Motor neuron (in vitro differentiated cells): ENCODE data around the gene FRMPD1. TPM values are rescaled to one million over a fixed set of nuclear protein-coding genes. Genes with fewer than 3 reads are reported as not detected.

Source experiments
- ATAC-seq, 8 experiments: fragments of 200-7000 bp; cut with Tn5 transposase; replicated peaks in 6 of 8; 2 replicates each; pipeline ENCODE4 v1.8.0; 2021; ENCODE audit warnings: mild to moderate bottlenecking in 8 of 8, moderate library complexity in 8 of 8
- H3K27ac ChIP-seq, 2 donors: fragments of 250-450 bp; sonication (Bioruptor Pico); 2 replicates each; pipeline ENCODE4 v1.9.0; 2021; ENCODE audit warnings: antibody characterized with exemption in 2 of 2, mild to moderate bottlenecking in 2 of 2, moderate library complexity in 1 of 2
- H3K4me1 ChIP-seq, 2 donors: fragments of 250-450 bp; sonication (Bioruptor Pico); replicated peaks in 1 of 2; 2 replicates each; pipeline ENCODE4 v1.6.1; 2021; ENCODE audit warnings: antibody characterized with exemption in 2 of 2, mild to moderate bottlenecking in 2 of 2, moderate library complexity in 1 of 2
- H3K4me3 ChIP-seq, 5 donors: fragments of 250-450 bp; sonication (Bioruptor Pico); 2 replicates each; pipeline ENCODE4 v1.9.0; 2021; ENCODE audit warnings: antibody characterized with exemption in 5 of 5, mild to moderate bottlenecking in 5 of 5, moderate library complexity in 4 of 5
- WGBS, 10 experiments: fragments of 450-650 bp; shearing (Covaris generic); methylation state at CpG; one replicate each; pipeline ENCODE4 v1.0.0; 2022; 5-methylcytosine and 5-hydroxymethylcytosine counted together
- in situ Hi-C, 9 experiments: fragments of 400-800 bp; cut with MboI; loops; one replicate each; pipeline ENCODE4 v1.15.0; 2021; ENCODE audit warnings: low sequenced_read_pairs in 9 of 9, low pct_unique_long_range_greater_than_20kb in 2 of 9; ENCODE audit not compliant: unreplicated experiment in 9 of 9
- total RNA-seq, 8 experiments: library from RNA; unstranded; fragments of 300-600 nt; gene quantifications; 2 replicates each; pipeline versions ENCODE4 v1.2.3 to v1.2.4, GENCODE V29; 2022

Gene FRMPD1
- total RNA-seq, 8 experiments from 2014 or later: 0.09 to 4.1 (median 0.34) TPM

DNA sequence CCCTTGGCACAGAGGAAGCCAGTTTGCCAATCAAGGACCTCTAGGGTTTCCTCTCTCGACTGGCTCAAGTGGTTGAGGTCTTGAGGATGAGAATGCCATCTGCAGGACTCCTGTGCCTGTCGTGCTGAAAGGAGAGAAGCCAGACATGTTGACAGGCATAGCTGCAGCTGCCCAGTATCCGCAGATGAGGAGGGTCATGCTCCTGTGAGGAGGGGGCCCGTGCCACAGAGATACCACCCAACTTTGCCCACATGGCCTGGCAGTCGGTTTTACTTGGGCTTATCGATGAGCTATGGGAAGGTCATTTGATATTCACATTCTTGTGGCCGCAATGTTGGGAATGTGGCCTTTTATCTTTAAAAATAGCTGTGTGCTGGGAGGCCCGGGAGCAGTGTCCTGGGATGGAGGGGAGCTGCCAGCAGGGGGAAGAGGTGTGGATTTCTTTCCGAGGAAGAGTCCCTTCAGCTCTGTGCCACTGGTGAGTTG lies 17.4 kb downstream of the FRMPD1 start:
- 4 to 39% (median 20%) methylated on average over 2 to 5 of the region's 9 CpGs; no CpG with 5 or more reads in 3 of the 10 experiments for WGBS, 10 experiments
- ATAC-seq: peak in 5 of 8 experiments; percentile 25 to 81 (median 28)
- no peak overlapping the region for H3K4me3 ChIP-seq
- H3K27ac ChIP-seq: no peak overlapping the region
- H3K4me1 ChIP-seq: no peaks in the 10 kb centered on the region
- in situ Hi-C loops: no loop called here

DNA sequence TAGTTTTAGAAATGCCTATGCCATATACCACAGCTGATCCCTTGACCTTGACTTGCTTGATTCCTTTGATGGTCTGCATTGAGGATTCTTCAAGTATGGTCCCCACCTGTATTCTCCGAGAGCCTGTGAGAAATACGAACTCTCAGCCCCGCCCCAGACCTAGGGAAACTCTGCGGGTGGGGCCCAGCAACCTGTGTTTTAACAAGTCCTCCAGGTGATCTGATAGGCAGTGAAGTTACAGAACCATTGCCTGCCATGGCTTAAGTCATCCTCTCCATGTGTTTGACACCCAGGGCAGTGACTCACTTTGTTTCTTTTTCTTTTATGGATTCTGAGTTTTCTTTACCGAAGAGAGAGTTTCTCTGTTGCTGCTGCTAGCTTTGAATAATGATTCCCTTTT lies 18.5 kb downstream of the FRMPD1 start:
- Histone ChIP-seq H3K4me1 (no peaks in the 10 kb centered on the region), H3K4me3 (no peak overlapping the region), H3K27ac (no peak overlapping the region)
- 39 to 100% (median 79%) methylated on average over 1 to 4 of the region's 5 CpGs; no CpG with 5 or more reads in 3 of the 10 experiments for WGBS, 10 experiments
- in situ Hi-C loops: no loop called here
- ATAC-seq: peak in 2 of 8 experiments; percentile 33 to 37

DNA sequence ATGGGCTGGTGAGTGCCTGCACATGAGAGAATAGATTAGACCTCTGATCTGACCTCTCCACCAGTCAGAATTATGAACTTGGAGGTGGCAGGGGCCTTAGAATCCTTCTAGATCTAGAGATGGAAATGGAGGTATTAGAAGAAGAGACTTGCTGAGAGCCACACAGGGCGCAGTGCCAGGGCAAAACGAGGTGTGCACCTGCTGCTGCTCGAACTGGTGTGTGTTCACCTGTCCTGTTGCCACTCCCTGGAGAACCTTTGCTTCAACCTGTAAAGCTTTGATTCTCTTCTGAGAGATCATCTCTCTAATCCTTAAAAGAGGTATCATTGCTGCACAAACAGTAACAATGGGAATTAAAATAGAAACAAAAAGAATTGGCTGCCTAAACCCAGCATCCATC lies 24.9 kb downstream of the FRMPD1 start:
- ATAC-seq: no peak
- 10 to 82% (median 49%) methylated on average over 1 to 3 of the region's 3 CpGs; no CpG with 5 or more reads in 4 of the 10 experiments for WGBS, 10 experiments
- in situ Hi-C loops: loop anchor here in 1 of 9 experiments (10.0 kb wide), 1 partner anchor 59 kb away; no protein-coding TSS in a partner anchor
- Histone ChIP-seq H3K27ac (no peak overlapping the region), H3K4me1 (no peaks in the 10 kb centered on the region), H3K4me3 (no peak overlapping the region)

DNA sequence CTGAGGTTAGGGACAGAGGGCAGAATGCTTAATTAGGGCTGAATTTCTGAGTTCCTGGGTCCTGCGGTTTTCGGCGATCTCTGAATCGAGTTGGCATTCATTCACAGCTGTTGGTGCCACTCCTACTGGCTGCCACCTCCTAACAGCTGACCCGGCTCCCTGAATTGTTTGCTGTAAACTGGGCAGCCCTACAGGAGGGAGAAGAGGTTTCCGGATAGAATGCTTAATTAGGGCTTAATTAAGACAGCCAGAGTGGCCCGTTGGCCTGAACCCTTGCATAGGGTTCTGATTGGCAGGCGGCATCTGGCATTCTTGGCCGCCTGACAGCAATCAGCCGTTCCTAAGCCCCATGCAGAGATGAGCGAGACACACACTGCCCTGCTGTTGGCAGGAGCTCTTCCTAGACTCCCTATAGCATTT lies 25.7 kb downstream of the FRMPD1 start:
- peak in 4 of 8 experiments; percentile 32 to 74 (median 72) for ATAC-seq
- in situ Hi-C loops: loop anchor here in 1 of 9 experiments (10.0 kb wide), 1 partner anchor 58 kb away; no protein-coding TSS in a partner anchor
- 5 to 96% (median 40%) methylated on average over 1 to 8 of the region's 11 CpGs; no CpG with 5 or more reads in 3 of the 10 experiments for WGBS, 10 experiments

DNA sequence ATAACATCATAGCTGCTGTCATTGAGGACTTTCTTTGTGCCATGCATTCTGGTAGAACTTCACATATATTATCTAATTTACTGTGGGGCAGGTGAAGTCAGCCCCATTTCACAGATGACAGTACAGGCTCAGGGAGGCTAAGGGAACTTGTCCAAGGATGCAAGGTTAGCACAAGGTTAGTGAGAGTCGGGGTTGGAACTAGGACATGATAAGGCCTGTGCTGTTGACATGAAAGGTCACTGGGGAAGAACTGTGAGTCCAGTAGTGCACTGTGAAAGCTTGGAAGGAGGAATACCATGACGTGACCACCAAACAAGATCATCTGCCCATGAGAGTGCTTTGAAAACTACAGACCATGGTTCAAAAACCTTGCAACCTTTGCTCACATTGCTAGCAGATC lies 26.7 kb downstream of the FRMPD1 start:
- H3K4me1 ChIP-seq: no peaks in the 10 kb centered on the region
- H3K4me3 ChIP-seq: no peak overlapping the region
- ATAC-seq: no peak
- WGBS, 10 experiments: 22 to 100% (median 54%) methylated on average over 1 to 2 of the region's 2 CpGs; no CpG with 5 or more reads in 2 of the 10 experiments
- H3K27ac ChIP-seq: no peak overlapping the region
- in situ Hi-C loops: loop anchor here in 1 of 9 experiments (10.0 kb wide), 1 partner anchor 57 kb away; no protein-coding TSS in a partner anchor

More for the DNA sequence above, 25.7 kb downstream of the FRMPD1 start:
- H3K4me1 ChIP-seq: no peaks in the 10 kb centered on the region
- H3K27ac ChIP-seq: no peak overlapping the region
- no peak overlapping the region for H3K4me3 ChIP-seq

DNA sequence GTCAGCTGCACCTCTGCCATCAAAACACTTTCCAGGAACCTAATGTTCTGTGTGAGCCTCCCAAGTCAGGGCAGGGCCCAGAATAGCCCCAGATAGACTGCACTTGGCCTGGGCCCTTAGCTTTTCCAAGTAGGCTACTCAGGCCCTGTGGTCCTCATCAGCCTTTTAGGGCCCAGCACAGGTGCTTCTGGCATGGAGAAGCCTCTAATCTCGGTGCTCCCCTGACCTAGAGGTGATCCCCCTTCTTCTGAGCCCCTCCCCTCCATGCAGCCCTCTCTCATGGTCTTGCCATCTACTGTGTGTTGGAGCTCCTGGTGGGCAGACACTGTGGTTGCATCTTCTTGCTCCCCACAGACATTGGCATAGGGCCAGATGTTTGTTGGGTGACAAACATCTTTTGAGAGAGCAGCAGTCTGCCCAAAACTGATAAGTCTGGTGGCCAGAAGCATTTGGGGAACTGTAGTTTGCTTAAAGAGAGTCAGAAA lies 28.1 kb downstream of the FRMPD1 start:
- no peak overlapping the region for H3K27ac ChIP-seq
- no peaks in the 10 kb centered on the region for H3K4me1 ChIP-seq
- 29% methylated on average over 1 of the region's 1 CpG; no CpG with 5 or more reads in 9 of the 10 experiments for WGBS, 10 experiments
- in situ Hi-C loops: loop anchor here in 1 of 9 experiments (10.0 kb wide), 1 partner anchor 56 kb away; no protein-coding TSS in a partner anchor
- ATAC-seq: no peak
- no peak overlapping the region for H3K4me3 ChIP-seq

DNA sequence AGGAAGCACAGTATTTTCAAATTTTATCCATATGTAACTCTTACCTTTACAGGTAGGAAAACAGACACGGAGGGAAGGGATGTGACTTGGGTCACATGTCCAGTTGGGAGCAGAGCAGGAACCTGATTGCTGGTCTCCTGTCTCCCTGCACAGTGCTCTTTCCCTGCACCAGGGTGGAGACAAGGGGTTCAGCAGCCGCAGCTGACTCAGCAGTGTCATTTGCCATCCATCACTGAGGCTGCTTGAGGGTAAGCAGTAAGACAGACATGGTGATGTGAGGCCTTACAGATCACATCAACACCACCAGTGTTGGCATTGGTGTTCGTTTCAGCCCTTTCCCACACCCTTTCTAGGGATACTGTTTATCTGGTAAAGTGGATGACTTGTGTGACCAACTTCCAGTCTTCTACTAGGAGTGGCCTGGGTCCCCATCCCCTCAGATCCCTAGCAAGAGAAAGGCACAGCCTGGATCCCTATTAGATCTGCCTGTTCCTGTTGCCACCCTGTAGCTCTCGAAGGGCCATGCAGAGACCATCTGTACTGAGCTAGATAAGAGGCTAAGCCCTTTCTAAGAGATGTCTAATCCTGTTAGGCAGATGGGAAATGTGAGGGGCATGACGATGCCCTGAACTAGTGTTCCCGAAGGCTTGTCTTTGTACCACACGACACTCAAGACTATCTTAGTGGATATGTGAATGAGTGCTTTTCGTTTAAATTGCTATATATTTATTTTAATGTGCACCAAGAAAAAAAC lies 29.1 kb downstream of the FRMPD1 start:
- no peak for ATAC-seq
- Histone ChIP-seq H3K4me1 (no peaks in the 10 kb centered on the region), H3K4me3 (no peak overlapping the region), H3K27ac (no peak overlapping the region)
- in situ Hi-C loops: loop anchor here in 1 of 9 experiments (10.0 kb wide), 1 partner anchor 55 kb away; no protein-coding TSS in a partner anchor
- 35 to 90% (median 58%) methylated on average over 1 to 4 of the region's 8 CpGs; no CpG with 5 or more reads in 2 of the 10 experiments for WGBS, 10 experiments

DNA sequence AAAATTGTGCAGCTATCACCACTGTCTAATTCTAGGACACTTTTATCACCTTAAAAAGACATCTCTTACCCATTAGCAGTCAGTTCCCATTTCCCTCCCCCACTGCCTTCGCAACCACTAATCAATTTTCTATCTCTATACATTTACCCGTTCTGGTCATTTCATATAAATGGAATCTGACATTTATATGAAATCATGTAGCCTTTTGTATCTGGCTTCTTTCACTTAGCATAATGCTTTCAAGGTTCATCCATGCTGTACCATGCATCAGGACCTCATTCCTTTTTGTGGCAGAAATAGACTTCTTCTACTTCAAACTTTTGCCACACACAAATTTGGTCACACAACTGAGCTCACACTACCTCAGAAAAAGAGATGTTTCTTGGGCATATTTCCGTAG lies 32.2 kb downstream of the FRMPD1 start:
- Histone ChIP-seq H3K4me3 (no peak overlapping the region), H3K27ac (no peak overlapping the region), H3K4me1 (no peaks in the 10 kb centered on the region)
- WGBS, 10 experiments: 24 to 96% (median 77%) methylated on average over 2 to 3 of the region's 3 CpGs; no CpG with 5 or more reads in 1 of the 10 experiments
- no peak for ATAC-seq
- in situ Hi-C loops: no loop called here

DNA sequence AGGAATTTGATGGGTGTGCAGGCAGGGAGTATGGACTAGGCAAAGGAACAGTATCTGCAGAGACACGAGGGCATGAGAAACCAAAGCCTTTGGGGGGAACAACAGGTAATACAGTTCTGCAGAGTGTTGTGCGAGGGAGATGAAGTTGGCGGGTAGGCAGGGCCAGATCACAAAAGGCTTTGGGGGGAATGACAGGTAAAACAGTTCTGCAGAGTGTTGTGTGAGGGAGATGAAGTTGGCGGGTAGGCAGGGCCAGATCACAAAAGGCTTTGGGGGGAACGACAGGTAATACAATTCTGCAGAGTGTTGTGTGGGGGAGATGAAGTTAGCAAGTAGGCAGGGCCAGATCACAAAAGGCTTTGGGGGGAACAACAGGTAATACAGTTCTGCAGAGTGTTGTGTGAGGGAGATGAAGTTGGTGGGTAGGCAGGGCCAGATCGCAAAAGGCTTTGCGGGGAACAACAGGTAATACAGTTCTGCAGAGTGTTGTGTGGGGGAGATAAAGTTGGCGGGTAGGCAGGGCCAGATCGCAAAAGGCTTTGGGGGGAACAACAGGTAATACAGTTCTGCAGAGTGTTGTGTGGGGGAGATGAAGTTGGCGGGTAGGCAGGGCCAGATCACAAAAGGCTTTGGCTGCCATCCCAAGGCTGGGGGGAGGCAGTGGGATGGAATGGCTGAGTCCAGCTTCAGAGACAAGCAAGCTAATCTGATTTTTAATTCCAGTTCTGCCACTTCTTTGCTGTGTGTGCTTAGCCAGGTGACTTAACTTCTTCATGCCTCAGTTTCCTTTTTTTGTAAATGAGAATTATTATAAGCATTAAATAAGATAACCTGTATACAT lies 33.0 kb downstream of the FRMPD1 start:
- in situ Hi-C loops: no loop called here
- 20 to 94% (median 72%) methylated on average over 1 to 5 of the region's 10 CpGs; no CpG with 5 or more reads in 2 of the 10 experiments for WGBS, 10 experiments
- no peak overlapping the region for H3K27ac ChIP-seq
- H3K4me3 ChIP-seq: no peak overlapping the region
- ATAC-seq: no peak
- H3K4me1 ChIP-seq: no peaks in the 10 kb centered on the region

DNA sequence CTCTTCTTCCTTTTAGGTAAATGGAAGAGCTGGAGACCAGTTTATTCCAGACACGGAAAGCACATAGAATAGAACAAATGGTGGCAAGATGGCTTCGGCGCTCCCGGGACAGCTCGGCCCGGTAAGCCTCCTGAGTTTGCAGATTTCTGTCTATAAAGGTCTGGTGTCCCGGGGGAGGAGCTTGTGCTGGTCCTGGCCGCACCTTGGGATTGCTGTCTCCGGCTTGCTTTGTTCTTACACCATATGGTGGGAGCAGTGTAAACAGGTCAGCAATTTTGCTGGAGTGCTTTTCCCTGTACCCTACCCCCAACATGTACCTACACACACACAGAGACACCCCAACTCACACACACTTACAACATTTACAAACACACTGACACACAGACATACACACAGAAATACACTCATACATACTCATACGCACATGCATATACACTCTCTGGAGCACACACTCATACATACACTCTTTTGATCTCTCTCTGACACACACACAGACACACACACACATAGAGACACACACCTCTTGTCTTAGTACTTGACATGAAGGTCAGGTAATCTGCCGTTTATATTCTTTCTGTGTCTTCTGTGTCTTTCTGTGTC lies 42.0 kb downstream of the FRMPD1 start:
- Histone ChIP-seq H3K4me1 (no peaks in the 10 kb centered on the region), H3K27ac (no peak overlapping the region), H3K4me3 (no peak overlapping the region)
- WGBS, 10 experiments: 26 to 90% (median 69%) methylated on average over 1 to 10 of the region's 11 CpGs; no CpG with 5 or more reads in 1 of the 10 experiments
- in situ Hi-C loops: no loop called here
- peak in 1 of 8 experiments; percentile 16 for ATAC-seq

DNA sequence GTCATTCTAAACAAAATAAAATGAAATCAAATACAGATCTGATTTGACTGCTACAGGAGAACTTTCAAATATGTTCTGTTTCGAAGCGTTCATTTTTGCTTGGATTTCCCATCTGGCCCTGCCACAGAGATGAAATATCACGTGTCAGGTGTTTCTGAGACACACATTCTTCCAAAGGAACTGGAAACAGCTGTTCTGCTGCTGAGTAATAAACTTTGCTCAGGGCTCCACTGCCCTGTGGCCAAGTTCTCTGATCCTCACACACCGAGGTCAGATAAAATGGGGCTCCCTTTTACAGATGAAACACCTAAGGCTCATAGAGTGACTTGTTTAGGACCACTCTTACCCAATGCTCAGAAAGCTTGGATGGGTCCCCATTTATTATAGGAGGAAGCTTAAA lies 42.5 kb downstream of the FRMPD1 start:
- in situ Hi-C loops: no loop called here
- H3K4me1 ChIP-seq: no peaks in the 10 kb centered on the region
- no peak overlapping the region for H3K27ac ChIP-seq
- 0 to 100% (median 68%) methylated on average over 1 to 4 of the region's 4 CpGs for WGBS, 10 experiments
- no peak overlapping the region for H3K4me3 ChIP-seq
- ATAC-seq: peak in 2 of 8 experiments; percentile 59

DNA sequence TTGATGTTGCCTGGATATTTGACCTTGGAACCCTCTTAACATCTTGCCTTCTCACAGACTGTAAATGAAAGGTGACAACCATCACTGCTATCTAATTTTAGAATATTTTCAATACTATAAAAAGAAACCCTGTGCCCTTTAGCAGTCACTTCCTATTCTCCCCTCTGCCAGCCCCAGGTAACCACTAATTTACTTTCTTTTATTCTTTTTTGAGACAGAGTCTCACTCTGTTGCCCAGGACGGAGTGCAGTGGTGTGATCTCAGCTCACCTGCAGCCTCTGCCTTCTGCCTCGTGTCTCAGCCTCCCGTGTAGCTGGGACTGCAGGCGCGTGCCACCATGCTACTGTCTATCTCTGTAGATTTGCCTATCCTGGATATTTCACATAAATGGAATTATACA lies 43.6 kb downstream of the FRMPD1 start:
- H3K4me1 ChIP-seq: no peaks in the 10 kb centered on the region
- no peak overlapping the region for H3K27ac ChIP-seq
- no peak for ATAC-seq
- H3K4me3 ChIP-seq: no peak overlapping the region
- in situ Hi-C loops: no loop called here
- WGBS, 10 experiments: 0 to 100% (median 89%) methylated on average over 1 to 5 of the region's 5 CpGs; no CpG with 5 or more reads in 1 of the 10 experiments
